HL-60 (cell line): ENCODE data around the gene SPANXD.

Experiments used
- GABPA ChIP-seq: IDR thresholded peaks from 2 replicates; pipeline ENCODE4 v1.6.1; 2012; ENCODE audit warnings: low read depth
- POLR2AphosphoS5 ChIP-seq: IDR thresholded peaks from 2 replicates; pipeline ENCODE4 v1.6.1; 2012; ENCODE audit warnings: low read depth
- SPI1 ChIP-seq: IDR thresholded peaks from 2 replicates; pipeline ENCODE4 v1.6.1; 2012; ENCODE audit warnings: low read depth, mild to moderate bottlenecking, borderline replicate concordance
- TF ChIP-seq, protein P1 (sequence below): IDR thresholded peaks from one replicate; pipeline ENCODE4 v1.5.1; 2011; ENCODE audit warnings: low read length, control low read depth, inconsistent platforms; ENCODE audit not compliant: insufficient read depth
- TF ChIP-seq, protein P2 (sequence below): IDR thresholded peaks from 2 replicates; pipeline ENCODE4 v1.6.1; 2012; ENCODE audit warnings: low read depth; ENCODE audit not compliant: insufficient replicate concordance

DNA sequence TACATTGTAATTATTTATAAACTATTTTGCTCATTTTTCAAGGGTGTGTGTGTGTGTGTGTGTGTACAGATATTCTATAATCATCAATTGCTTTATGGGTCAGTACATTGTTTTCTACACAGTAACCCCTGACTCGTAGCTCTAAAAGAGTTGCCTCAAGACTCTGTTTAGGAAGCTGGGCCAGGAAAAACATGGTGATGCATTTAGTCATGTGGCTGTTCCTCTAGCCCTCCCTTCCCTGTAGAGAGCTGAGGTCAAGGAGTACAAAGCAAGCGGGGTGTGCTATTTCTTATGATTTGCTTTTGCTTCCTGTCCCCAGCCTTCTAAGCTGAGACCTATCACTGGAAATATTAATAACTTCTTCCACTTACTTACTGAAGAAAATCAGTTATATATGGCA is 34.8 kb upstream of the SPANXD start:
- no peak for TF ChIP-seq SPI1
- TF ChIP-seq, protein P1, sequence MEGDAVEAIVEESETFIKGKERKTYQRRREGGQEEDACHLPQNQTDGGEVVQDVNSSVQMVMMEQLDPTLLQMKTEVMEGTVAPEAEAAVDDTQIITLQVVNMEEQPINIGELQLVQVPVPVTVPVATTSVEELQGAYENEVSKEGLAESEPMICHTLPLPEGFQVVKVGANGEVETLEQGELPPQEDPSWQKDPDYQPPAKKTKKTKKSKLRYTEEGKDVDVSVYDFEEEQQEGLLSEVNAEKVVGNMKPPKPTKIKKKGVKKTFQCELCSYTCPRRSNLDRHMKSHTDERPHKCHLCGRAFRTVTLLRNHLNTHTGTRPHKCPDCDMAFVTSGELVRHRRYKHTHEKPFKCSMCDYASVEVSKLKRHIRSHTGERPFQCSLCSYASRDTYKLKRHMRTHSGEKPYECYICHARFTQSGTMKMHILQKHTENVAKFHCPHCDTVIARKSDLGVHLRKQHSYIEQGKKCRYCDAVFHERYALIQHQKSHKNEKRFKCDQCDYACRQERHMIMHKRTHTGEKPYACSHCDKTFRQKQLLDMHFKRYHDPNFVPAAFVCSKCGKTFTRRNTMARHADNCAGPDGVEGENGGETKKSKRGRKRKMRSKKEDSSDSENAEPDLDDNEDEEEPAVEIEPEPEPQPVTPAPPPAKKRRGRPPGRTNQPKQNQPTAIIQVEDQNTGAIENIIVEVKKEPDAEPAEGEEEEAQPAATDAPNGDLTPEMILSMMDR: no peak
- TF ChIP-seq, protein P2, sequence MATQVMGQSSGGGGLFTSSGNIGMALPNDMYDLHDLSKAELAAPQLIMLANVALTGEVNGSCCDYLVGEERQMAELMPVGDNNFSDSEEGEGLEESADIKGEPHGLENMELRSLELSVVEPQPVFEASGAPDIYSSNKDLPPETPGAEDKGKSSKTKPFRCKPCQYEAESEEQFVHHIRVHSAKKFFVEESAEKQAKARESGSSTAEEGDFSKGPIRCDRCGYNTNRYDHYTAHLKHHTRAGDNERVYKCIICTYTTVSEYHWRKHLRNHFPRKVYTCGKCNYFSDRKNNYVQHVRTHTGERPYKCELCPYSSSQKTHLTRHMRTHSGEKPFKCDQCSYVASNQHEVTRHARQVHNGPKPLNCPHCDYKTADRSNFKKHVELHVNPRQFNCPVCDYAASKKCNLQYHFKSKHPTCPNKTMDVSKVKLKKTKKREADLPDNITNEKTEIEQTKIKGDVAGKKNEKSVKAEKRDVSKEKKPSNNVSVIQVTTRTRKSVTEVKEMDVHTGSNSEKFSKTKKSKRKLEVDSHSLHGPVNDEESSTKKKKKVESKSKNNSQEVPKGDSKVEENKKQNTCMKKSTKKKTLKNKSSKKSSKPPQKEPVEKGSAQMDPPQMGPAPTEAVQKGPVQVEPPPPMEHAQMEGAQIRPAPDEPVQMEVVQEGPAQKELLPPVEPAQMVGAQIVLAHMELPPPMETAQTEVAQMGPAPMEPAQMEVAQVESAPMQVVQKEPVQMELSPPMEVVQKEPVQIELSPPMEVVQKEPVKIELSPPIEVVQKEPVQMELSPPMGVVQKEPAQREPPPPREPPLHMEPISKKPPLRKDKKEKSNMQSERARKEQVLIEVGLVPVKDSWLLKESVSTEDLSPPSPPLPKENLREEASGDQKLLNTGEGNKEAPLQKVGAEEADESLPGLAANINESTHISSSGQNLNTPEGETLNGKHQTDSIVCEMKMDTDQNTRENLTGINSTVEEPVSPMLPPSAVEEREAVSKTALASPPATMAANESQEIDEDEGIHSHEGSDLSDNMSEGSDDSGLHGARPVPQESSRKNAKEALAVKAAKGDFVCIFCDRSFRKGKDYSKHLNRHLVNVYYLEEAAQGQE: no peak
- TF ChIP-seq POLR2AphosphoS5: no peak
- TF ChIP-seq GABPA: no peak
